BJ (cell line): ENCODE measurements around the gene ZNF787. TPM values are rescaled to one million over a fixed set of nuclear protein-coding genes. Genes with fewer than 3 reads are reported as not detected.

Experiments
- CTCF ChIA-PET: fragments of 350-600 bp; formaldehyde crosslinking; extraction: SDS; loops from one replicate; lab custom pipeline; 2021; ENCODE audit warnings: antibody characterized with exemption, inconsistent platforms; lab: Yijun Ruan, JAX
- POLR2A ChIA-PET: fragments of 300-600 bp; sonication (Branson Sonifier 250); formaldehyde crosslinking; extraction: SDS; loops from one replicate; lab custom pipeline; 2021; ENCODE audit warnings: antibody characterized with exemption; lab: Charles Lee
- DNase-seq: peaks from one replicate; pipeline ENCODE4 v3.0.0-alpha.2; 2011; ENCODE audit warnings: low read depth
- H3K27me3 ChIP-seq: 2 replicates; pipeline ENCODE4 v1.6.0; 2011; ENCODE audit warnings: low read length; ENCODE audit not compliant: control insufficient read depth, insufficient read depth
- H3K36me3 ChIP-seq: 2 replicates; pipeline ENCODE4 v1.5.1; 2011; ENCODE audit warnings: low read length; ENCODE audit not compliant: control insufficient read depth, insufficient read depth
- H3K4me3 ChIP-seq: 2 replicates; pipeline ENCODE4 v1.5.1; 2011; ENCODE audit warnings: low read depth, mild to moderate bottlenecking, control low read depth, low read length
- polyA plus RNA-seq: library from polyadenylated mRNA; depleted of rRNA; stranded (reverse); fragments of >200 nt; gene quantifications from 2 replicates; pipeline ENCODE4 v1.2.3, GENCODE V29; 2011
- TF ChIP-seq, protein P1 (sequence below): IDR thresholded peaks from 2 replicates; pipeline ENCODE4 v1.5.1; 2011; ENCODE audit warnings: low read depth, mild to moderate bottlenecking, control low read depth, inconsistent platforms, low read length, moderate library complexity; ENCODE audit not compliant: insufficient read depth

The ZNF787 gene
- polyA plus RNA-seq, 1 experiment = 9.8 TPM

DNA sequence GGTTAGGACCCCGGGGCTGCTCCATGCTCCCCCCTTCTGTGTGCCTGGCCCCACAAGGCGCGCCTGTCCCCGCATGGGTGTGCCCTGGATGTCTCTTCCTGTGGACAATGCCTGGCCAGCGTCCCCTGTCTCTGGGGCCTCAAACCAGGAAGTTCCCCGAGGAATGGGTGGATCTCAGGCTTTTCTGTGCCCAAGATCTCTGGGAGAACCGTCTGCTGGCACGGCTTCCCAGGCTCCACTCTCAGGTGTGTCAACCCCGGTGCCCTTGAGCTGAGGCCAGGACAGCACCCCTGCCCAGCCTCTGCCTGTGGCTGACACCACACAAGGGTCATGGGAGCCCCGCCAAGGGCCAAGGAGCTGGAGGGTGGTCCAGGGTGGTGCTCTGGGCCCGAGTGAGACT is 35.7 kb upstream of the ZNF787 start:
- no peak for DNase-seq
- no peak overlapping the region for H3K4me3 ChIP-seq
- TF ChIP-seq, protein P1, sequence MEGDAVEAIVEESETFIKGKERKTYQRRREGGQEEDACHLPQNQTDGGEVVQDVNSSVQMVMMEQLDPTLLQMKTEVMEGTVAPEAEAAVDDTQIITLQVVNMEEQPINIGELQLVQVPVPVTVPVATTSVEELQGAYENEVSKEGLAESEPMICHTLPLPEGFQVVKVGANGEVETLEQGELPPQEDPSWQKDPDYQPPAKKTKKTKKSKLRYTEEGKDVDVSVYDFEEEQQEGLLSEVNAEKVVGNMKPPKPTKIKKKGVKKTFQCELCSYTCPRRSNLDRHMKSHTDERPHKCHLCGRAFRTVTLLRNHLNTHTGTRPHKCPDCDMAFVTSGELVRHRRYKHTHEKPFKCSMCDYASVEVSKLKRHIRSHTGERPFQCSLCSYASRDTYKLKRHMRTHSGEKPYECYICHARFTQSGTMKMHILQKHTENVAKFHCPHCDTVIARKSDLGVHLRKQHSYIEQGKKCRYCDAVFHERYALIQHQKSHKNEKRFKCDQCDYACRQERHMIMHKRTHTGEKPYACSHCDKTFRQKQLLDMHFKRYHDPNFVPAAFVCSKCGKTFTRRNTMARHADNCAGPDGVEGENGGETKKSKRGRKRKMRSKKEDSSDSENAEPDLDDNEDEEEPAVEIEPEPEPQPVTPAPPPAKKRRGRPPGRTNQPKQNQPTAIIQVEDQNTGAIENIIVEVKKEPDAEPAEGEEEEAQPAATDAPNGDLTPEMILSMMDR = no peak
- ChIA-PET CTCF (interaction anchor here (1.6 to 1.9 kb wide), 2 partner anchors 15 to 80 kb away, joined by 6 to 7 read pairs; no protein-coding TSS in a partner anchor), POLR2A (no interaction called here)
- peaks cover 21% of the 10 kb centered on the region for H3K36me3 ChIP-seq
- no peaks in the 10 kb centered on the region for H3K27me3 ChIP-seq

DNA sequence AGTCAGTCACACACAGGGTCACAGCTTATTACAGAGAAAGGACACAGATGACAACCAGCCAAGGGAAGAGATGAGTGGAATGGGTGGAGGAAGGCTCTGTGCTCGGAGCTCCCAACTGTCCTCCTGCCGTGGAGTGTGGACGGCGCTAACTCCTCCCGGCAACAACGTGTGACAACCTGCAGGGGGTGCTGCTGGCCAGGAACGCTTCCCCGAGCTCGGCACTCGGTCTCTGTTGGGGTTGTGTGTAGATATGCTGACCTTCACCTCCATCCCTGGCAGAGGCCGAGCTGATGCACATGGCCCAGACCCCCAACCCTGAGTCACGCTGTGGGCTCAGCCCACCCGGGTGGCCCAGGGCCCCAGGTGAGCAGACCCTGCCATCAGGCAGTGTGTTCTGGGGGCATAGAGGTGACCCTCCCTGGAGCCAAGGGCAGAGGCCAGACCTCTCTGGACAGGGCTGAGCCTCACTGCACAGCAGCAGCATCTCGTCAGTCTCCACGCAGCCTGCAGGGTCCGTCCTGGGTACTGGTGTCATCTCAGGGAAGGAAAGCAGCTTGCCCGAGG is 34.1 kb upstream of the ZNF787 start:
- no peak overlapping the region for H3K4me3 ChIP-seq
- TF ChIP-seq, protein P1 = peak; percentile 30
- peaks cover 18% of the 10 kb centered on the region for H3K36me3 ChIP-seq
- POLR2A ChIA-PET = no interaction called here
- CTCF ChIA-PET = interaction anchor here (1.1 to 1.9 kb wide), 4 partner anchors 13 to 81 kb away, joined by 3 to 8 read pairs (median 5); no protein-coding TSS in a partner anchor
- no peak for DNase-seq
- H3K27me3 ChIP-seq = no peaks in the 10 kb centered on the region

DNA sequence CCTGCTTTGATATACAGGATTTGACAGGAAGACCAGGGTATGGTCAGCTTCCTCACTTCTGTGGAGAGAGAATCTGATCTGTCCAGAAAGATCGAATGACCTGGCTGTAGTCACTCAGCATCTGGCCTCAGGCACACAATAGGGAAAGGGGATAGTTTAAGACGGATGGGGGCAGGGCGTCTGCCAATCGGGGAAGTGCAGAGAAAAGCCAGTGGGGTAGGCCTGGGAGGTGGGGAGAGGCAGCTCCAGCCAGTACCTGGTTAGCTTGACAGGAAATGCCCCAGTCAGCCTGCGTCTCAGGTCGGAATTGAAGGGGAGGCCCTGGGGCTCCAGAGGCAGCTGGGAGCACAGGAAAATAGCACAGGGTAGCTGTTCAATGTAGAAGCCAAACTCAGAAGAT is 32.4 kb upstream of the ZNF787 start:
- Histone ChIP-seq H3K4me3 (no peak overlapping the region), H3K27me3 (no peaks in the 10 kb centered on the region), H3K36me3 (peaks cover 14% of the 10 kb centered on the region)
- DNase-seq = no peak
- TF ChIP-seq, protein P1 = no peak
- POLR2A ChIA-PET = no interaction called here
- CTCF ChIA-PET = interaction anchor here (0.8 to 1.1 kb wide), 2 partner anchors 18 to 77 kb away, joined by 3 to 5 read pairs; no protein-coding TSS in a partner anchor

DNA sequence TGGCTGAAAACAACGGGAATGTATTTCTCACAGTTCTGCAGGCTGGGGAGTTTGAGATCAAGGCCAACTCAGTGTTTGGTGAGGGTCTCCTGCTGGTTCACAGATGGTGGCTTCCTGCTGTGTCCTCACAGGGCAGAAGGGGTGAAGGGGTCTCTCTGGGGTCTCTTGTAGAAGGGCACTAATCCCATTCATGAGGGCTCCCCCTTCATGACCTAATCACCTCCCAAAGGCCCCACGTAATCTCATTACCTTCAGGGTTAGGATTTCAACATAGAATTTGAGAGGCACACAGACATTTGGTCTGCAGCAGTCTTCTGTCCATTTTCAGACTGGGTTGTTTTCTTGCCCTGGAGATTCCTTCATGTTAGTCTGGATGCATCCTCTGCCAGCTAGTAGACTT is 31.5 kb upstream of the ZNF787 start:
- Histone ChIP-seq H3K36me3 (peaks cover 18% of the 10 kb centered on the region), H3K4me3 (no peak overlapping the region), H3K27me3 (no peaks in the 10 kb centered on the region)
- CTCF ChIA-PET = interaction anchor here (0.8 to 1.5 kb wide), 4 partner anchors 19 to 76 kb away, joined by 3 to 7 read pairs (median 4); no protein-coding TSS in a partner anchor
- TF ChIP-seq, protein P1 = no peak
- POLR2A ChIA-PET = no interaction called here
- DNase-seq = no peak

DNA sequence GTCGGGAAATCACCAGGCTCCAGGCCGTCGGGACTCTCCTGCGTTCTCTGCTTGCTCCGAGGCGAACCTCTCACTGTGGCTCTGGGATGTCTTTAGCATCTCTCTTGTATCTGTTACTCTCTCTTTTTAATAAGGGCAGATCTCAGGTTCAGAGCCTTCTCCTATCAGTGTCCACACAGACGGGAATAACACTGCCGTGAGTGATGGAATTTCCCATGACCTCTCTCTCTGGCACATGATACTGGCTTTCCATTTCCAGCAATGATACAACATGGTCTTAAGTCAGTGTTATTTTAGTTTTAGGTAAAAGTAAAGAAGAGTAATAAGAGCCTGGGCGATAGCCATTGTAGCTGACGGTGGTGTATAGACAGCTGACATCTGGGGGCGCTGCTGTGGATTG is 29.3 kb upstream of the ZNF787 start:
- POLR2A ChIA-PET = no interaction called here
- DNase-seq = no peak
- CTCF ChIA-PET = no interaction called here
- Histone ChIP-seq H3K36me3 (peaks cover 15% of the 10 kb centered on the region), H3K27me3 (no peaks in the 10 kb centered on the region), H3K4me3 (no peak overlapping the region)
- TF ChIP-seq, protein P1 = no peak
